Measurements from ENCODE around the gene VPS37C. TPM values are rescaled to one million over a fixed set of nuclear protein-coding genes. Genes with fewer than 3 reads are reported as not detected.
A peak's percentile ranks its signal among the peaks of the same experiment; 100 is the strongest.

The VPS37C gene
- total RNA-seq, 1 donor from 2014 or later, result 27.8 TPM

GRCh38 chr11:61116426-61117167, 44.6 kb downstream of the VPS37C start:
- Mint-ChIP-seq H3K4me3 (no peak overlapping the region), H3K27me3 (no peaks in the 10 kb centered on the region), H3K36me3 (no peaks in the 10 kb centered on the region), H3K4me1 (ENCODE audit: unreplicated experiment) (peaks cover 20% of the 10 kb centered on the region), H3K9me3 (no peaks in the 10 kb centered on the region), H3K27ac (peak overlapping the region; percentile 39)
- DNase-seq (ENCODE audit: extremely low spot score, unreplicated experiment), result no peak
- TF ChIP-seq CTCF (conservative IDR thresholded peaks at IDR 0.05), result no peak

- Mint-ChIP-seq H3K27ac (no peak overlapping the region), H3K4me3 (no peak overlapping the region), H3K36me3 (no peaks in the 10 kb centered on the region), H3K9me3 (no peaks in the 10 kb centered on the region), H3K27me3 (no peaks in the 10 kb centered on the region), H3K4me1 (ENCODE audit: unreplicated experiment) (peaks cover 15% of the 10 kb centered on the region)
- no peak for DNase-seq (ENCODE audit: extremely low spot score, unreplicated experiment)
- TF ChIP-seq CTCF (conservative IDR thresholded peaks at IDR 0.05), result no peak
These were observed 45.6 kb downstream of the VPS37C start for GRCh38 chr11:61115498-61116224.

- Mint-ChIP-seq H3K27ac (no peak overlapping the region), H3K36me3 (no peaks in the 10 kb centered on the region)
These were observed 46.3 kb downstream of the VPS37C start for GRCh38 chr11:61114913-61115312.

GRCh38 chr11:61113201-61113600, 48.0 kb downstream of the VPS37C start:
- Mint-ChIP-seq H3K36me3 (no peaks in the 10 kb centered on the region), H3K4me1 (ENCODE audit: unreplicated experiment) (peaks cover 13% of the 10 kb centered on the region), H3K9me3 (no peaks in the 10 kb centered on the region), H3K27me3 (no peaks in the 10 kb centered on the region), H3K4me3 (no peak overlapping the region), H3K27ac (no peak overlapping the region)
- no peak for DNase-seq (ENCODE audit: extremely low spot score, unreplicated experiment)
- TF ChIP-seq CTCF (conservative IDR thresholded peaks at IDR 0.05), result no peak

More at GRCh38 chr11:61114913-61115312, 46.3 kb downstream of the VPS37C start:
- TF ChIP-seq CTCF (conservative IDR thresholded peaks at IDR 0.05), result no peak
- peaks cover 11% of the 10 kb centered on the region for H3K4me1 Mint-ChIP-seq (ENCODE audit: unreplicated experiment)
- no peaks in the 10 kb centered on the region for H3K27me3 Mint-ChIP-seq
- DNase-seq (ENCODE audit: extremely low spot score, unreplicated experiment), result no peak
- no peaks in the 10 kb centered on the region for H3K9me3 Mint-ChIP-seq
- H3K4me3 Mint-ChIP-seq, result no peak overlapping the region

GRCh38 chr11:61112575-61112974, 48.7 kb downstream of the VPS37C start:
- DNase-seq (ENCODE audit: extremely low spot score, unreplicated experiment), result no peak
- no peak overlapping the region for H3K27ac Mint-ChIP-seq
- H3K36me3 Mint-ChIP-seq, result no peaks in the 10 kb centered on the region
- peaks cover 13% of the 10 kb centered on the region for H3K4me1 Mint-ChIP-seq (ENCODE audit: unreplicated experiment)
- no peaks in the 10 kb centered on the region for H3K27me3 Mint-ChIP-seq
- no peak overlapping the region for H3K4me3 Mint-ChIP-seq
- H3K9me3 Mint-ChIP-seq, result no peaks in the 10 kb centered on the region
- no peak for TF ChIP-seq CTCF (conservative IDR thresholded peaks at IDR 0.05)

Measured in type B pancreatic cell (in vitro differentiated cells).